Left kidney (tissue), 2 donors: ENCODE measurements around the gene ENTPD3. TPM values are rescaled to one million over a fixed set of nuclear protein-coding genes. Genes with fewer than 3 reads are reported as not detected.
A peak's percentile ranks its signal among the peaks of the same experiment; 100 is the strongest.
"Not testable (repeated sequence)": the region's sequence is repeated elsewhere in the genome, so short reads cannot be mapped to it uniquely, and the experiment has no call there.

ENCODE experiments used
- DNase-seq: peaks from one replicate; pipeline ENCODE4 v3.0.0-alpha.2; 2013
- polyA plus RNA-seq: library from polyadenylated mRNA; unstranded; fragments of 120-200 nt; gene quantifications from one replicate; pipeline ENCODE4 v1.2.1, GENCODE V29; 2013; ENCODE audit not compliant: insufficient read length

Gene ENTPD3
- polyA plus RNA-seq, 1 donor, result 2.9 TPM

DNA sequence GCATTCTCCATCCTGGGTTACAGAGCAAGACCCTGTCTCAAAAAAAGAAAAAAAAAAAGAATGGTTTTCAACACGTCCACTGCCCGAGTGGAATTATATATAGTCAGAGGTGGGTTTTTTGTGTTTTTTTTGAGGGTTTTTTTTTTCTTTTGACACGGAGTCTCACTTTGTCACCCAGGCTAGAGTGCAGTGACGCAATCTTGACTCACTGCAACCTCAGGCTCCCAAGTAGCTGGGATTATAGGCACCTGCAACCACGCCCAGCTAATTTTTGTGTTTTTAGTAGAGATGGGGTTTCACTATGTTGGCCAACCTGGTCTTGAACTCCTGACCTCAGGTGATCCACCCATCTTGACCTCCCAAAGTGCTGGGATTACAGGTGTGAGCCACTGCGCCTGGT, 73.5 kb downstream of the ENTPD3 start:
- DNase-seq, result not testable (repeated sequence)

DNA sequence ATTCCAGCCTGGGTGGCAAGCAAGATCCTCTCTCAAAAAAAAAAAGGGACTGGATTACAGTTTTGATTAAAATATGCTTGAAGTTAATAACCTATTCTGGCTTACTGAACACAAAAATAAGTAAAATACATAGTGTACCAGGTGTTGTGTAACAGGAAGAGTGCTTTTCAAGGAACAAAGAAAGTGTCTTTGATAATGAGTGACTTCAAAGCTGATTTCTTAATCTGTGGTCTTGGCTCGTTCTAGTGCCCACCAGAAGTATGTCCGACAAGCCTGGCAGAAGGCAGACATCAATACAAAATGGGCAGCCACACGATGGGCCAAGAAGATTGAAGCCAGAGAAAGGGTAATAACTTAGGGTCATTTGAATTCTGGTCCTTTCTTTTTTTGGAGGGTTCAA, 74.2 kb downstream of the ENTPD3 start:
- no peak for DNase-seq

GRCh38 chr3:40462838-40463237, 75.9 kb downstream of the ENTPD3 start:
- DNase-seq, result not testable (repeated sequence)

DNA sequence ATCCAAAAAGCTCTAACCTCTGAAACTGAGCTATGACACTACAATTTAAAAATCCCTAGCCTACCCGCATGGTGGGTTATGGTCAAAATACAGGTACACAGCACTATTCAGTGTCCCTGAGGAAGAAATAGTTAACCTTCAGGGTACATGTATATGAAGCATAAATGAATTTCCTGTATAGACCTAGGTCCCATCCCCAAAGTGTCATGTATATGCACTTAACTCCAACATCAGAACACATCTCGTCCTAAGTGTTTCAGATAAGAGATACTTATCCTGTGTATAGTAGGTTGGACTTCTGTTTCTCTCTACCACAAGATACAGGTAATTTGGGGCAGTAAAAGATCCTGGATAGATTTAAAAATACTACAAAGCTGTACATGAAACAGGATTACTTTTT, 76.6 kb downstream of the ENTPD3 start:
- no peak for DNase-seq

GRCh38 chr3:40464339-40465110, 77.5 kb downstream of the ENTPD3 start:
- DNase-seq, result no peak

DNA sequence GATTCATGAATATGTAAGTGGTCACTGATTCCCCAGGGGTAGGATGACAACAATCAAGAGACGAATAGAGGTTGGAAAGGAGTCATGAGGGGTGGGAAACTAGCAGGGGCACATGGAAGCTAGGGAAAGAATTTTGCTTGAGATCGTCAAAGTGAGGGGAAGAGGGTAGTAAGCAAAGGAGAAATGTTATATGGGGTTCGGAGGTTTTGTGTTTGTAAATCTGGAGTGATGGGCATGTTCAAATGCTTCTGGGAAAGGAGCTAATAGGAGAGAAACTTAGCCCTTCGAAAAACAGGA, 78.1 kb downstream of the ENTPD3 start:
- DNase-seq, result no peak

- DNase-seq, result no peak
Measured at GRCh38 chr3:40465456-40465855, 78.5 kb downstream of the ENTPD3 start.

- no peak for DNase-seq
Measured at GRCh38 chr3:40468018-40468417, 81.0 kb downstream of the ENTPD3 start.

DNA sequence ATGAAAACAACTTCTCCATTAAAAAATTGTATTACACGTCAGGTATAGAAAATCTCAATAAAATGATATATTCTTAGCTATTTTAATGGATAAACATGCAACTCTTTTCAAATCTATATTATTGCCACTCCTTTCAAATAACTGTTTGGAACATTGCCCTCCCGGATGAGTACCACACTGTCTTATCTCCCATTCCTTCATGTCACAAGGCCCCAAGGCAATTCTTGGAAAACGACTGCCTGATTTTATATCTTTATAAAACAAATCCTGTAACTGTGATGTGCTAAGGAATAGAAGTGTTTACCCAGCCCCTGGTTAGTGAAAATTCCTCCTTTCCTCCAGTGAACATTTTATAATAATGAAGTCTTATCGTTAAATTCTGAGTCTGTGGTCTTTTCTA, 83.7 kb downstream of the ENTPD3 start:
- no peak for DNase-seq

- DNase-seq, result peak; percentile 73
Measured at GRCh38 chr3:40476478-40477470, 89.8 kb downstream of the ENTPD3 start, which contains the start of gene ZNF619. TSS of gene ZNF619 (plus strand) at chr3:40477122. CDS start at chr3:40477980, 858 bp downstream.

DNA sequence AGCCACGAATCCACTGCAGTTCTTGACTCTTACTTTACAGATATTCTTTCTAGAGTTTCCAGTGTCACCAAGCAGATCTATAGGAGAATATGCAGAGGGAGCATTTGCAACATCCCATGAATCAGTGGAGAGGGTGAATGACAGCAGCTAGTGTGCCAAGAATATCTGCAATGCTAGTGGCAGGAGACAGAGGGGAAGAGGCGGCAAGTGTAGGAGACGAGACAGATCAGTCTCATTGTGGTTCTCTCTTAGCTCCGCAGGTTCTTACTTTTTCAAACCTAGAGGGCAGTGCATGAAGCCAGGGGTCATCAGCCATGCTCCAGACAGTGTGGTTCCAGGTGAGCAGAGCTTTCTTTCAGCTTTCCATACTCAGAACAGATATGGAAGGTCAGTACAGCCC, 90.7 kb downstream of the ENTPD3 start:
- DNase-seq, result no peak

Other genes with a start within 250 kb of the ENTPD3 start
- 124 TPM for gene EIF1B, start 77.5 kb upstream of the ENTPD3 start, polyA plus RNA-seq
- 1,491 TPM for gene RPL14, start 70.2 kb downstream of the ENTPD3 start, polyA plus RNA-seq
- 7.8 TPM for gene ZNF619, start 89.9 kb downstream of the ENTPD3 start, polyA plus RNA-seq
- gene ZNF620, start 118.9 kb downstream of the ENTPD3 start, polyA plus RNA-seq, result 13.0 TPM
- 38.0 TPM for gene ZNF621, start 137.8 kb downstream of the ENTPD3 start, polyA plus RNA-seq